ENCODE data around the gene ITGA5.
"Not testable (repeated sequence)": the region's sequence is repeated elsewhere in the genome, so short reads cannot be mapped to it uniquely, and the experiment has no call there.

The ITGA5 gene

DNA sequence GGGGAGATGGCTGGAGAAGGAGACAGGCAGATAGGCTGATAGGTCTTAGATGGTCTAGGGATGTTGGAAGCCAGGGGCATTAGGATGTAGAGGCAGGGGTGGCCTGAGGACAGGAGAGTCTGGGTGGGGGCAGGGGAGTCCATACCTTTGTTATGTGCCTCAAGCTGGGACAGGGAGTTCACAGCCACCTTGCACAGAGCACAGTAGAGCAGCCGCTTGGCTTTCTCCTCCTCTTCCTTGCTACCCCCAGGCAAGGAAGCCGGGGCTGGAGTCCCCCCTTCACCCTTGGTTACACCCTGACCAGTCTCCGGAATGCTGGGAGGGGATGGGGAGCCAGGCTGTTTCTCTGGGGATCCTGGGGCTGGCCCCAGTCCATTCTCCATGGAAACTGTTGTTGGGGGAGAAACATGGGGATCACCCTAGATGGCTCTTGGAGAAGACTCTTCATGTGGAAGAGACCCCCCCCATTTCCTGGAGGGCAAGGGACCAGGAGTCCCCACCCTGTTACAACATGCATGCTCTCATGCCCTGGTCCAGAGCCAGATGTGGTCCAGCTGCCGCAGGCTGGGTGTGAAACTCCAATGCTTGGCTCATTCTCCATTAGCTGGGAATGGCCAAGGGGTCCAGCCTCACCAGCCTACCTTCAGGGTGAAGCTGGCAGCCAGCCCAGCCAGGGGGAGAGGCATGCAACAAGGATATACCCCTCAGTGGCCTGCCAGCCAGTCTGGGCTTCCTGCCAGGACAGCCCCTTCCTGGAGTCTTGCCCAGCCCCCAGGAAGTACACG is 47.5 kb downstream of the ITGA5 start:
- no peak for DNase-seq (ENCODE audit: low read depth in 2 of 2)

DNA sequence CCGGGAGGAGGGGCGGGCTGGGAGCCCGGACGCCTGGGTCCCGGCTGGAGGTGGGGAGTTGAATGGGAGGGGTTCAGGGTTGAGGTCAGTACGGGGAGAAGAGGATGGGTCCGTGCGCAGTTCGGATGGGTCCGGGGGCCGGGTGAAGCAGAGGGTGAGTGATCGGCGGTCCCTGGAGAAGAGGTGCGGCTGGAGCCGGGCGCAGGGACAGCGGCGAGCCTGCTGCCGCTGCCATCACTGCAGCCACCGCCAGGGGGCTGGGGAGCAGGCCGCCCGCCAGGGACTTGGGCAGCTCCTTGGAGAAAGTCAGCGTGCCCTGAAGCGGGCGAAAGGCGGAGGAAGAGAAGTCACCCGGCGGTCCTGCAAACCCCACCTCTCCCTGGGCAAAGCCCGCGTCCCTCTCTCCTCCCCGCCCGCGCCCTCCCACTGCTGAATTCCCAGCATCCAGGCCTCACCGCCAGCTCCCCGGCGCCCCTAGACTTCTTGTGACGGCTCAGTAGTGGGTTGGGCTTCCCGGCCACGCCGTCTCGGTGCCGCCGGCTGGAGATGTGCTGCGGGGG is 48.8 kb downstream of the ITGA5 start:
- no peak for DNase-seq (ENCODE audit: low read depth in 2 of 2)

DNA sequence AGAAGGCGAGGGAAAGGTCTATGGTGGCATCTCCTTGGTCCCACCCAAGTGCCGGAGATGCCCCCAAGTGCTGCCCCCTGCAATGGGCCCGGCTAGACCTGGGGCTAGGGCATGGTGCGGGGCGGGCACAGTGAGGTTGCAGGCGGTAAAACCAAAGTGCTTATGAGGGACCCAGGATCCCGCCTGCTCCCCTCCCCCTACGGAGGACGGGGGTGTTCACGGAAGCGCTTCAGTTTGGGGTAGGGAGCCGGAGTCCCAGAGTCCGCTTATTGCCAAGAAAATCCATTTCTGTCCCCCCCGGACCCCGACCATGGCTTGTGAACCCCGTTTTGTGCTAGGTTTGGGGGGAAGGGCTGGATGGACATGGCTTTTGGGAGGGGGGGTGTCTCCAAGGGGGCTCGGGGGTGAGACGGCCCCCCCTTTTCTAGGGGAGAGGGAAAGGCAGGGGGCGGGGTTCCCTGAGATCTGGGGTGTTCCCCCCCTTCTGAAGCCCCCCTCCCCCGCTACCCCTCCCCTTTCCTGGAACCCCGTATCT is 49.4 kb downstream of the ITGA5 start:
- no peak for DNase-seq (ENCODE audit: low read depth in 2 of 2)

DNA sequence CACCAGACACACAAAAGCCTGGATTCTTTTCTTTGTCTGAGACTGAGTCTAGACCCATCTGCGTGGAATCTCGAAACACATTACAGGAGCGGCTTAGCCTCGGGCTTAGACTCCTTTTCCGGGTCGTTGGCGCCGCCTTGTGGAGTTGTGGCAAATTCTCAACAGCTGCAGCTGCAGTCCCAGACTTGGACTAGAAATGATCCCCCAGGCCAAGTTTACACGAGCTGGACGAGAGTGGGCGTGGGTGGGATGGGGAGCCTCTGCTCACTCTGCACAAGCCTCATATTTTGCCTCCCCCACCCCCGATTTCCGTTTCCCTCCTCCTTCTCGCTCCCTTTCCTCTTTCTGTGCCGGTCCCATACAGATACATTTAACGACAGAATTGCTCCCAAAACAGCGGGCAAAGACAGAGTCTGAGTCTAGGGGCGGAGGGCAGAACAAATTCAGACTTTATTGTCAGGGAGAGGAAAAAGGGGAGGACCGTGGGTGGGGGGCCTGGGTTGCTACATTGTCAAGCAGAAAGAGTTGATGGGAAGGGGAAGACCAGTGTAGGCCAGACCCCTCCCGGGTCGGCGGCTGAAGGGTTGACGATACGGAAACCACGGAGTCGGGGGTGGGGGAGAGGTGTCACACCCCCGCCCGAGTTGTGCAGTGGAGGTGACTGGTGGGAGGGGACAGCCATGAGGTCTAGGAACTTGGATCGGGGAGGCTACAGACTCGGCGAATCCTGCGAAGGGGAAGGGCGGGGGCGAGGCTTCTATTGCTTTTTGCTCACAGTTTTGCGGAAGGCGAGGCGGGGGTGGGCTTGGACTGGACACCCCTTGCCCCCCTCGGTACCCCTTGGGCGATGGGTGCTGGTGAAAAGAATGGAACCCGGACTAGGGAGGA is 50.1 kb downstream of the ITGA5 start:
- DNase-seq (ENCODE audit: low read depth in 2 of 2), result peak; percentile 89 to 94

DNA sequence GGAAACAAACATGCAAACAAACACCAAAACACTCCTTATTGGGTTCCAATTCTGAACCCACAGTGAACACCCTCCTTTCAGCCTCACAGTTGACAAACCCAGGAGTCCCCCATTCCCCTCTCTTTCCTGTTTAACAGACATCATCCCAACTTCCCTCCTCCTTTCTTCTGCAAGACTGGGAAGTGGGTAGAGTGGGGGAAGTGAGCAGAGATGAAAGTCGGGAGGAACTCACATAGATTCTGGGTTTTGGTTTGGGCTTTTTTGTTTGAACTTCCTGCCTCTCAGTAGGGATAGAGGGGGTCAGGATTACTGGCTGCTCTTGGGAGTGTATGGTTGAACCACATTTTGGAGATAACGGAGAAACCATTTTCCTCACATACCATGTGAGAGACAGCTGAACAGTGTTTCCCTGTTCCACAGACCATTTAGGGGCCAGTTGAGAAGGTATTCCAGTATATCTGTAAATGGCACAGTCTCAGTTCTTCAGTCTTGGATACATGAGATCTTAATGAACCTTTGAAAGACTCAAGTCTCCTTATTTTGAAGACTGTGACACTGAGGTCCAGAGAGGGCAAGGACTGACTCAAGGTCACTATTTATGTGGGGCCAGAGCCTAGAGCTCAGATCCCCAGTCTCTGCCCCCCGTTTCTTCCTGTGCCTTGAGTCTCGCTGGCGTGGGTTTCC is 50.9 kb downstream of the ITGA5 start:
- no peak for DNase-seq (ENCODE audit: low read depth in 2 of 2)

DNA sequence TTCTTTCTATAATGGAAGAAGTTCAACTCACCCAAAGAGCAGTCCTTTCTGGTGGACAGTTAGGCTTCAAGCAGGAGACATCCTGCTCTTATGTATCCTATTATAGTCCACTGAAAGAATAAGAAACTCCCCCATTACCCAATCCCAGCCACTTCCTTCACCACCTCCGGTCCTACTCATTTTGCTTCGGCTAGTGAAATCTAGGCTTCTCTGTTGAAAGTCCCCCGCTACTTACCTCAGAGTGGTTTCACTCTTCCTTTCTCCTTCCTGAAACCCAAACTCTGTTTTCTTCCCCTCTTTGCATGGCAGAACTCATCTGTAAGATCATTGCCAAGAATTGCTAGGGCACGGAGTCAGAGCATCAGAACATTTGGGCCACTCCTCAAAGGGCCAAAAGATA is 54.7 kb downstream of the ITGA5 start, which contains the start of gene GPR84:
GPR84 (minus strand) TSS at position 74 of the 400 bp plus-strand sequence. CDS start 635 bp downstream, outside the sequence.
- DNase-seq (ENCODE audit: low read depth in 2 of 2), result no peak

DNA sequence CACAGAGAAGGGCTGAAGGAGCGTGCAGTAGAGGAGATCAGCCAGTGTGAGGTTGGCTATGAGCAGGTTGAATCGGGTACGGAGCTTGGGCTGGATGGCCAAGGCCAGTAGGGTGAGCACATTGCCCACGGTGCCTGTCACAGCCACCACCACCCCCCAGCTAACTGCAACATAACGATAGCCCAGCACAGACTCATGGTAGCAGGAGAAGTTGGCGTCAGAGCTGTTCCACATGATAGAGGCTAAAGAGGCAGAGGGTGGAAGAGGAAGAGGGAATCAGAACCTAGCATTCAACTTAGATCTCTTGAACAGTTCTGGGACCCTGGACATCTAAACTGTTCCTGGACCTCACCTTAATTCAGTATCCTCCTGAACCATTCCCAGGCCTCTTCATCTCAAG is 55.4 kb downstream of the ITGA5 start:
- no peak for DNase-seq (ENCODE audit: low read depth in 2 of 2)

DNA sequence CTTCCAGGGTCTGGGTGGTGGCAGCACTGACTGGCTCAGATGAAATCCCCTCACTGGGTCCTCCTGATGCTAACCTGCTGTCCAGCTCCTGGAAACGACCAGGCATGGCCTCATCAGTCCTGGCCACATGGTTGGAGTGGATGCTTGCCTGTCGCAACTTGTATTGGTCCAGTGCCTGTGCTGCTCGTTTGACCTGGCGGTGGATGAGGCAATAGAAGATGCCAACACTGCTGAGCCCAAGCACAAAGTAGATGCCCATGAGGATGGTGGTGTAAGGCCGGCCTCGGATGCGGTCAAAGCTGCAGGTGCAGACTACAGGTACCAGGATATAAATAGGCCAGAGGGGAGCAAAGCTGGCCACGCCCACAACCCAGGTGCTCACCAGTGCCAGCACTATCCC is 56.0 kb downstream of the ITGA5 start:
- no peak for DNase-seq (ENCODE audit: low read depth in 2 of 2)

DNA sequence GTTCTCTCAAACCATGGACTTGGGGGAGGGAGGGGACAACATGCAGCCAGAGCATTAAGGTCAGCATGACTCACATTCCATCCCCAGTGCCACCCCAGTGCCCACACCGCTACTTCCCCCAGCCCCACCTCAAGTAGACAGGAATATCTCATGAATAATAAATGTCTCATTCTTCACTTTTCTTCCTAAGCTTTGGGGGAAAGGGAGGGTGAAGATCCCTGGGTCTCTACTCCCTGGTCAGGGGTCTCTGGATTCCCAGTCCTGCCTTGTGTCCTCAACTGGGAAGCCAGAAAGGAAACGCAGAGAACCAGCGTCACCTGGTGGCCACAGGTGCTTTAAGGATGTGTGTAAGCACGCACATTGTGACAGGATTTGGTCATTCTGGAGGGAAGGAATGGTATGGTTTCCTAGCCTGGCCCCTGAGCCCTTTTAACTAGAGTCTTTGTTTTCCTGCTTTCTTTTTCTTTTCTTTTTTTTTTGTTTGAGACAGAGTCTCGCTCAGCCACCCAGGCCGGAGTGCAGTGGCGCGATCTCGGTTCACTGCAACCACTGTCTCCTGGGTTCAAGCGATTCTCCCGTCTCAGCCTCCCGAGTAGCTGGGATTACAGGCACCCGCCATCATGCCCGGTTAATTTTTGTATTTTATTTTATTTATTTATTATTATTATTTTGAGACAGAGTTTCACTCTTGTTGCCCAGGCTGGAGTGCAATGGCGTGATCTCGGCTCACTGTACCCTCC is 58.2 kb downstream of the ITGA5 start:
- peak; percentile 44 to 54 for DNase-seq (ENCODE audit: low read depth in 2 of 2)

DNA sequence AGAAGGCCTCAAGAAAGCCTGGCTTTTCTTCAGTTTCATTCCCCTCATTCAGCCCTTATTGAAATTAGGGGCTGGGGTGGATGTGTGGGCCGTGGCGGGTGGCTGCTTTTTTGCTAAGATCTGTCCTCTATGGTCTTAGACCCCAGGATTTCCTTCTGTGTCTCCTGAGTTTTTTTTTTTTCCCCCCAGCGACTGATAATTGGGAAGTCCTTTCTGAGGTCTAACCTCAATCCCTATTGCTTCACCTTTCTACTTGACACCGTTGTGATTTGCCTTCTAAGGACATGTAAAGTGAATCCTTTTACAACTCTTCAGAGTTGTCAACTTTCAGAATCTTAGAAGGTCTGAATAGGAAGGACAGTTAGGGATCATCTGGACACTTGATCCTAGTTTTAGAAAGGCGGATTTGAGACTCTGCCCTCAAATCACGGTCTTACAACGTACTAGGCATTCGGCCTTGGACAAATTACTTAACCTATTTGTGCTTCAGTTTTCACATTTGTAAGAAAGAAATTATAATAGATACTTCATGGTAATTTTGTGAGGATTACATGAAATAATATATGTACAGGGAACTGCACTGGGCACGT is 59.2 kb downstream of the ITGA5 start:
- DNase-seq (ENCODE audit: low read depth in 2 of 2), result no peak

DNA sequence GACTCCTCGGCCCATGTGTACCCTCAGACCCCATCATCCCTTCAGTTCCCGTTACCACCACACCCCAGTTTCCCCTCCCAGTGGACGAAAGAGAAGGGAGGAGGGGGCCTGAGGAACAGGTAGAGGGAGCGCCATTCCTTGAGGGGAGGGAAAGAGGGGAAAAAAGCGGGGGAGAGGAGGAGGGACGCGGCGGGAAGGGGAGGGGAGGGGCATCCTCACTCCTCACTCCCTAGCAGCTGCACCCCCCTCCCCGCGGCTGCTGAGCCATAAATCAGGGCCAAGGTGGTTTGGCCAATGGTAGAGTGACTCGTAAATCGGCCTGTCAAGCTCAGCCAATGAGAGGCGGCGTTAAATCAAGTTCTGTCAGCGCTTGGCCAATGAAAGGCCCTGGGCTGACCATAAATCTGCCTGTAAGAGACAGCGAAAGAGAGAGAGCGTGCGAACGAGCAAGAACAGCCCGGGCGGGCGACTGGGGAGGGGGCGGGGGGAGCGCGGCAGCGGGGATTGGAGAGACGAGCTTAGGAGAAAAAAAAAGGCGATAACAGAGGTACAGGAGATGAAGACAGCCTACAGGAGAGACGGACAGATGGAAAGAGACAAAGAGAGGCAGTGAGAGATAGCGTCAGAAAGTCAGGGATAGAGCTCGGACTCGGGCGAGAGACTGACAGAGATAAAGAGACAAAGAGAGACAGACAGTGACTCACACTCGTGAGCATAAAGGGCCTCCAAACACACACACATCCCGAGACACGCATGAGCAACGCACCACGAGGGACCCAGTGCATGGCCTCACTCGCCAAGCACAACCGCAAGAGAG is 59.9 kb downstream of the ITGA5 start:
- peak; percentile 78 to 89 for DNase-seq (ENCODE audit: low read depth in 2 of 2)

DNA sequence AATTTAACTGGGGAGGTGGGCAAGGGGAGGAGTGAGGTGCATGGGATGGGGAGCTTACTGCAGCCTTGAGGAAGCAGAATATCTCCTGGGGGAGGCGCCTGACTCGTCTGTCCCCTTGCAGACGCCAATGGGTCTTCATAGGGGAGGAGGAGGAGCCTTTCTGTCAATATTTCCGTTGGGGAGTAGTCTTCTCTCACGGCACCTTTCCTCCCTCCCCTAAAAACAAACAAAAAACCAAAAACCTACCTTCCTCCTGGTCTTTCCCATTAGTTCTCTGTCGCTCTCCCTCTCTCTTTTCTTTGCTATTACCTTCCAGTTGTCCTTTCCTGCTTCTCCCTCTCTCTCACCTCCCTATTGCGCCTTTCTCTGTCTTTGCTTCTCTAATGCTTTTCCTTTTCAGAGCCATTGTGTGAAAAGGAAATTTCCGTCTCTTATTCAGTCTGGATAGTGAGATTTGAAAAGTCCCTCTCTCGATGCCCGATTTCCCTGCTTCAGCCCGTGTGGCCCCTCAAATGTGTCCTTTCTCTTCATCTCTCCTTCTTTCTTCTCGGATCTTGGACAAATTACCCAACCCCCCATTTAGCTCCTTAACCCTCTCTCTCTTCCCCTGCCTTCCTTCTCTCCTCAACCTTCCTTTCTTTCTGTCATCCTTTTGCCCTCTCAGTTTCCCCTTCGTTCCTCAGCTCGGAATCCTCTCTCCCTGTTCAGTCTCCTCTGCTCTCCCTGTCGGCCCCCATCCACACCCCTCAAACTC is 60.7 kb downstream of the ITGA5 start:
- DNase-seq (ENCODE audit: low read depth in 2 of 2), result no peak

DNA sequence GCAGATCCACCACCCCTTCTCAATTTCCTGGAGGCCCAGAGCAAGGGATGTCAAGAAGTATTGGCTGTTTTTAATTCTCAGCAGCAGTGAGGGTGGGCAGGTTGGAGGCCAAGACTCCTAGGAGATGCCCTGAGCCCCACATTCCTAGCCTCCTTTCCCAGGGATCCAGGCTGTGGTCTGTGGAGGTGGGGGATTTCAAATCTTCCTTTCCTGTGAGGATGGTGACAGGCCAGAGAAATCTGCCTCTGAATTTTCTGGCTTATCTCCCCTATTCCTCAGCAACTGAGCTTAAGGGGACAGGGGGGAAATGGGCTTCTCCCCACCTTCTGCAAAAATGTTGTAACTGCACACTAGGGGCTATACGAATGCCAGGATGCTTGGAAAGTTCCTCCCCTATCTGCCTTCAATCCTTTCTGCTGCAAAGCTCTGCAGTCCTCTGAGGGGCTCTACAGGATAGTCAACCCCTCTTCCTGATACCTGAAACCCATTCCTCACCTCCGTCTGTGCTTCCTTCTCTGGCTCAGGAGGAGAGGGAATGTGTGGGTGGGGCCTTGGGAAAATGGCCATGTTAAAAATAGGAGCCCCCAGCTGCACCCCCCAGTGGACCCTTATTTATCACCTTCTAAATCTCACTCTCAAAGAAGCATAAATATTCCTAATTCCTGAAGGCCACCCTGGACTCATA is 61.4 kb downstream of the ITGA5 start:
- no peak for DNase-seq (ENCODE audit: low read depth in 2 of 2)

DNA sequence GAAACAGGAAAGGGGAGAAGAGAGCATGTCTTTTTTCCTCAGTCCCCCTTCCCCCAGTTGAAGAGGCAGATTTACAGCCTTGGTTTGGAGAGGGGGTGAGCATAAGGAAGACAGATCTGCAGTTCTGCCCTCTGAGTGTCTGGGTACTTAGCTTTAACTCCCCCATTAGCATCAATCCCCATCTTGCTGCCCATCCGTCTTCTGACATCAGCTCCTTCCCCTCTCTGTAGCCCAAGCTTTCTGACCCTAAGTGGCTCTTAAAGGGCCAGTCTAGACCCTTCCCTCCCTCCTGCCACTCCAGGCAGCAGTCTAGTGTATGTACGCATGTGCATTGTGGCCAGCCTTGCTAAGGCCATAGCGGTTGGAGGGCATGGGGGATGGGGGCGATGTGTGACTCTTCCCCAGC is 62.1 kb downstream of the ITGA5 start:
- DNase-seq (ENCODE audit: low read depth in 2 of 2), result no peak

DNA sequence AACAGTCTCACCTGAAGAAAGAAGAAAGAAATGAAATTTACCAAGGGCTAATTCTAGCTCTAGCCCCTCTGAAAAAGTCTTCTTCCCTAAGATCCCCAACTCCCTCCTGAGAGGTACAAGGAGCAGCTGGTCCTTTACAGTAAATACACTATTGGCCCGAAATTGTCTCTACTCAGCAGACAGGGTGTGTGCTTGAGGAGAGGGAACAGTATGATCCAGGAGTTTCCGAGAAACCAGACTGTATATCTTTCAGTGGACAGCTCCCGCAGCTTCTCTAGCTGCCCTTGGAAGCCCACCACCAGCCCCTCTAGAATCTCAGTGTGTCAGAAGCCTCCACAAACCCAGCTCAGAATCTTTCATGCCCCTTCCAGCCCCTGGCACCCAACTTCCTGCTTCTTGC is 62.8 kb downstream of the ITGA5 start:
- DNase-seq (ENCODE audit: low read depth in 2 of 2), result no peak

DNA sequence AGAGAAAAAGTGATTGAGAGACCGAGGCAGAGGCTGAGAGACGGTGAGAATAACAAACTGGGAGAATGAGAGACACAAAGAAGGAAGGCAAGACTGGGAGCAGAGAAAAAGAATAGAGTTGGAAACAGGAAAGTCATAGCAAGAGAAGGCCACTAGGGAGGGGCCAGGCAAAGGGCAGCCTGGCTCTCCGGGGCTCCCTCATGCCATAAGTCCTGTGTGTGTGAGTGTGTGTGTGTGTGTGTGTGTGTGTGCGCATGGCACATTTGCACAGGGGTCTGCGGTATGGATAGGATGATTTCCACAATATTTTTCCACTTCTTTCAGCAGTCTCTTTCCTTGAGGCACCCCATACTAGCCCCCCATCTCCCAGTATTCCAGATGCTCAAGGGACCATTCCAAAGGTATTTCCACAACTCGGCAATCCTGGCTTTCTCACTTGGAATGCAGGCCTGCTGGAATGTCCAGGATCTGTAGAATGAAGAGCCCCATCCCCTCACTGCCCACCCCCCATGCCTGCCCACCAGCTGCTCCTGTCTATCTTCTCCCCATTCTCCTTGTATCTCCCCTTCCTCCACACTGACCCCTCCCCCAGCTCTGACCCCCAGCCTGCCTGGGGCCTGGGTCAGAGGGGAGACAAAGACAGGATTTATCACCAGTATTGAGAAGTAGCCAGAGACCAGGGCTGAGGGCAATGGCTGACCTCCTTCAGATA is 63.8 kb downstream of the ITGA5 start:
- DNase-seq (ENCODE audit: low read depth in 2 of 2), result no peak

DNA sequence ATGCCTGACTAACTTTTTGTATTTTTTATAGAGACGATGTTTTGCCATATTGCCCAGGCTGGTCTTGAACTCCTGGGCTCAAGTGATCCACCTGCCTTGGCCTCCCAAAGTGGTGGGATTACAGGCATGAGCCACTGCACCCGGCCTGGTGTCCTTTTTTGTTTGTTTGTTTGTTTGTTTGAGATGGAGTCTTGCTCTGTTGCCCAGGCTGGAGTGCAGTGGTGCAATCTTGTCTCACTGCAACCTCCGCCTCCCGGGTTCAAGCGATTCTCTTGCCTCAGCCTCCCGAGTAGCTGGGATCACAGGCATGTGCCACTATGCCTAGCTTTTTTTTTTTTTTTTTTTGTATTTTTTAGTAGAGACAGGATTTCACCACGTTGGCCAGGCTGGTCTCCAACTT is 64.8 kb downstream of the ITGA5 start:
- not testable (repeated sequence) for DNase-seq (ENCODE audit: low read depth in 2 of 2)

Data from stimulated activated CD4-positive, alpha-beta T cell treated with anti-CD3 and anti-CD28 coated beads, Interleukin-4, amount 100 ng/mL, for 48 hours (primary cell).